Measurements from ENCODE around the gene C19orf25. TPM values are rescaled to one million over a fixed set of nuclear protein-coding genes. Genes with fewer than 3 reads are reported as not detected.

C19orf25 gene
- polyA plus RNA-seq, 1 donor from 2014 or later, result 80.2 TPM

DNA sequence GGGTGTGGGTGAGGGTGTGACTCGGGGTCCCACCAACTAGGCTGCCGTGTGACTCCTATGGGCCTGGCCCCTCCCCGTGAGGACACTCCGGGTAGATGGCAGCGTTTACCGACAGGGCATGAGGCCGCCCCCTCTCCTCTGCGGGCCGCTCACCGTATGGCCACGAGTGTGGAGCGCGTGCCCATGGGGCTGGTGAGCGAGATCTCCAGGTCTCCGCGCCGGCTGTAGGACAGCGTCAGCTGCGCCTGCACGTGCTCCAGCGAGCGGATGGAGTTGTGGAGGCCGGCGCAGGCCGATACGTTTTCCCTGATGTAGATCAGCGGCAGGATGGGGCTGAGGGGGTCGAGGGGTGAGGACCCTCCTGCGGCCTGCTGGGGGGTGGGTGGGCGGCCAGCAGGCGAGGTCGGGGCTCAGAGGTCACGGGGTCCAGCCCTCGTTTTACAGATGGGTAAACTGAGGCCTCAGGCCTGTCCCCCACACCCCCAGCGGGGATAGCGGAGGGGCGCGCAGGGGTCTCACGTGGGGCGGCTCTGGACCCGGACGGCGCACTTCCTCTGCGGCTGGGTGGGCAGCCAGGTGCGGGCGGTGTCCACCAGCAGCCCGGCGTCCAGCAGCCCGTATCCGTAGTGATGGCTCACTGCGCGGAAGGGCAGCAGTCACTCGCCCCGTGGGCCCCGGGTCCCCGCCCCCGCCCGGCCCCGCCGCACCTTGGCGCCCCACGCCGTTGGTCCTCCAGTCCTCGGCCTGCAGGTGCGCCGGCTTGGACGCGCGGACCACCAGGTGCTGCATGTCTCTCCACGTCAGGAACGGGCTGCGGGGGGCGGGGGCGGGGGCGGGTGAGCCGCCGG is 4.3 kb upstream of the C19orf25 start:
- Histone ChIP-seq H3K27ac (ENCODE audit: low read length) (no peak overlapping the region), H2AFZ (ENCODE audit: low read depth, low read length) (no peak overlapping the region), H3K27me3 (ENCODE audit: insufficient read depth, low read depth, low read length) (no peaks in the 10 kb centered on the region), H3K4me3 (ENCODE audit: low read length) (no peak overlapping the region), H3K9me2 (ENCODE audit: insufficient read depth, low read length) (no peaks in the 10 kb centered on the region), H3K79me2 (replicated peaks; ENCODE audit: insufficient read depth, low read length) (no peaks in the 10 kb centered on the region), H3K9ac (ENCODE audit: low read length) (no peak overlapping the region), H3F3A (ENCODE audit: insufficient read depth, low read length, poor library complexity, severe bottlenecking) (no peaks in the 10 kb centered on the region), H3K36me3 (ENCODE audit: insufficient read depth, low read length) (no peaks in the 10 kb centered on the region), H3K4me2 (ENCODE audit: low read length) (no peak overlapping the region), H3K9me3 (ENCODE audit: low read length) (no peaks in the 10 kb centered on the region), H4K20me1 (ENCODE audit: insufficient read depth) (no peaks in the 10 kb centered on the region)
- no peak for TF ChIP-seq EZH2 (IDR thresholded peaks at IDR 0.05; ENCODE audit: borderline replicate concordance, insufficient read depth, low read length, poor library complexity, severe bottlenecking)
- TF ChIP-seq TAF1 (IDR thresholded peaks at IDR 0.05; ENCODE audit: low read depth), result no peak

DNA sequence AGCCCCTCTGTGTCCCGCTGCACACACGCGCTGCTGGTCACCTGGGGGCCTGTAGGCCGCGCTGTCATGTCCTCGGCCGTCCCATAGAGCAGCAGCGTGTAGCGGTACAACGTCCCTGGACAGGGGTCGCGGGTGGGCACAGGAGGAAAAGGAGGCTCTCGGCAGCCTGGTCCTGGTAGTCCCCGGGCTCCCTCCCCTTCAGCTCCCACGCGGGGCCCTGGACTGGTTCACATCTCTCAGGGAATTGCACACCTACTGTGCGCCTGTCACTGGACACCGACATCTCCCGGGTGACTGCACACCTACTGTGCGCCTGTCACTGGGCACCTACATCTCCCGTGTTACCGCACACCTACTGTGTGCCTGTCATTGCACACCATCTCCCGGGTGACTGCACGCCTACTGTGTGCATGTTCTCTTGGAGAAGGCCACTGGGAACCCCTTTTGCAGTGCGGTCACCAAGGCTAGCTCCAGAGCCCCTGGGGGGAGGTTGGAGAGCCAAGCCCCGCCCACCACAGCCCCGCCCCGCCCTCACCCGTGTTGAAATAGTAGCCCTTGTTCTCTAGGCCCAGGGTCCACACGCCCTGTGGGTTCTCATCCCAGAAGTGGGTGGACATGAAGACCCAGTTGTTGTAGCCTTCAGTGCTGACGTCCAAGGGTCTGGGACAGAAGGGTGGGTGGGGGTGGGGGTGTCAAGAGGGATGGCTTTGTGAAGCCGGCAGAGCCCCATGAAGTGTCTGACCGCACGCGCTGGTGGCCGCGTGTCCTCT is 3.5 kb upstream of the C19orf25 start:
- H3F3A ChIP-seq (ENCODE audit: insufficient read depth, low read length, poor library complexity, severe bottlenecking), result no peaks in the 10 kb centered on the region
- no peak overlapping the region for H3K9ac ChIP-seq (ENCODE audit: low read length)
- no peak overlapping the region for H2AFZ ChIP-seq (ENCODE audit: low read depth, low read length)
- H3K27me3 ChIP-seq (ENCODE audit: insufficient read depth, low read depth, low read length), result no peaks in the 10 kb centered on the region
- H3K4me2 ChIP-seq (ENCODE audit: low read length), result no peak overlapping the region
- no peaks in the 10 kb centered on the region for H3K9me3 ChIP-seq (ENCODE audit: low read length)
- no peaks in the 10 kb centered on the region for H3K36me3 ChIP-seq (ENCODE audit: insufficient read depth, low read length)
- TF ChIP-seq EP300 (conservative IDR thresholded peaks at IDR 0.05; ENCODE audit: poor library complexity, severe bottlenecking) (no peak), SMC3 (conservative IDR thresholded peaks at IDR 0.05; ENCODE audit: poor library complexity) (no peak), MXI1 (conservative IDR thresholded peaks at IDR 0.05; ENCODE audit: poor library complexity, severe bottlenecking) (no peak), POLR2AphosphoS5 (IDR thresholded peaks at IDR 0.05) (no peak), RAD21 (conservative IDR thresholded peaks at IDR 0.05) (no peak), EZH2 (IDR thresholded peaks at IDR 0.05; ENCODE audit: borderline replicate concordance, insufficient read depth, low read length, poor library complexity, severe bottlenecking) (no peak), TAF1 (IDR thresholded peaks at IDR 0.05; ENCODE audit: low read depth) (no peak)
- TF ChIP-seq, protein P1, sequence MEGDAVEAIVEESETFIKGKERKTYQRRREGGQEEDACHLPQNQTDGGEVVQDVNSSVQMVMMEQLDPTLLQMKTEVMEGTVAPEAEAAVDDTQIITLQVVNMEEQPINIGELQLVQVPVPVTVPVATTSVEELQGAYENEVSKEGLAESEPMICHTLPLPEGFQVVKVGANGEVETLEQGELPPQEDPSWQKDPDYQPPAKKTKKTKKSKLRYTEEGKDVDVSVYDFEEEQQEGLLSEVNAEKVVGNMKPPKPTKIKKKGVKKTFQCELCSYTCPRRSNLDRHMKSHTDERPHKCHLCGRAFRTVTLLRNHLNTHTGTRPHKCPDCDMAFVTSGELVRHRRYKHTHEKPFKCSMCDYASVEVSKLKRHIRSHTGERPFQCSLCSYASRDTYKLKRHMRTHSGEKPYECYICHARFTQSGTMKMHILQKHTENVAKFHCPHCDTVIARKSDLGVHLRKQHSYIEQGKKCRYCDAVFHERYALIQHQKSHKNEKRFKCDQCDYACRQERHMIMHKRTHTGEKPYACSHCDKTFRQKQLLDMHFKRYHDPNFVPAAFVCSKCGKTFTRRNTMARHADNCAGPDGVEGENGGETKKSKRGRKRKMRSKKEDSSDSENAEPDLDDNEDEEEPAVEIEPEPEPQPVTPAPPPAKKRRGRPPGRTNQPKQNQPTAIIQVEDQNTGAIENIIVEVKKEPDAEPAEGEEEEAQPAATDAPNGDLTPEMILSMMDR (IDR thresholded peaks at IDR 0.05; ENCODE audit: poor library complexity, severe bottlenecking), result no peak
- TF ChIP-seq, protein P2, sequence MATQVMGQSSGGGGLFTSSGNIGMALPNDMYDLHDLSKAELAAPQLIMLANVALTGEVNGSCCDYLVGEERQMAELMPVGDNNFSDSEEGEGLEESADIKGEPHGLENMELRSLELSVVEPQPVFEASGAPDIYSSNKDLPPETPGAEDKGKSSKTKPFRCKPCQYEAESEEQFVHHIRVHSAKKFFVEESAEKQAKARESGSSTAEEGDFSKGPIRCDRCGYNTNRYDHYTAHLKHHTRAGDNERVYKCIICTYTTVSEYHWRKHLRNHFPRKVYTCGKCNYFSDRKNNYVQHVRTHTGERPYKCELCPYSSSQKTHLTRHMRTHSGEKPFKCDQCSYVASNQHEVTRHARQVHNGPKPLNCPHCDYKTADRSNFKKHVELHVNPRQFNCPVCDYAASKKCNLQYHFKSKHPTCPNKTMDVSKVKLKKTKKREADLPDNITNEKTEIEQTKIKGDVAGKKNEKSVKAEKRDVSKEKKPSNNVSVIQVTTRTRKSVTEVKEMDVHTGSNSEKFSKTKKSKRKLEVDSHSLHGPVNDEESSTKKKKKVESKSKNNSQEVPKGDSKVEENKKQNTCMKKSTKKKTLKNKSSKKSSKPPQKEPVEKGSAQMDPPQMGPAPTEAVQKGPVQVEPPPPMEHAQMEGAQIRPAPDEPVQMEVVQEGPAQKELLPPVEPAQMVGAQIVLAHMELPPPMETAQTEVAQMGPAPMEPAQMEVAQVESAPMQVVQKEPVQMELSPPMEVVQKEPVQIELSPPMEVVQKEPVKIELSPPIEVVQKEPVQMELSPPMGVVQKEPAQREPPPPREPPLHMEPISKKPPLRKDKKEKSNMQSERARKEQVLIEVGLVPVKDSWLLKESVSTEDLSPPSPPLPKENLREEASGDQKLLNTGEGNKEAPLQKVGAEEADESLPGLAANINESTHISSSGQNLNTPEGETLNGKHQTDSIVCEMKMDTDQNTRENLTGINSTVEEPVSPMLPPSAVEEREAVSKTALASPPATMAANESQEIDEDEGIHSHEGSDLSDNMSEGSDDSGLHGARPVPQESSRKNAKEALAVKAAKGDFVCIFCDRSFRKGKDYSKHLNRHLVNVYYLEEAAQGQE (IDR thresholded peaks at IDR 0.05; ENCODE audit: borderline replicate concordance), result no peak
- no peak overlapping the region for H3K4me3 ChIP-seq (ENCODE audit: low read length)
- no peaks in the 10 kb centered on the region for H3K9me2 ChIP-seq (ENCODE audit: insufficient read depth, low read length)
- H3K79me2 ChIP-seq (replicated peaks; ENCODE audit: insufficient read depth, low read length), result no peaks in the 10 kb centered on the region
- H4K20me1 ChIP-seq (ENCODE audit: insufficient read depth), result no peaks in the 10 kb centered on the region
- no peak overlapping the region for H3K27ac ChIP-seq (ENCODE audit: low read length)
